Mucosa of descending colon (tissue), 3 donors: Measurements from ENCODE around the gene S100A7. TPM values are rescaled to one million over a fixed set of nuclear protein-coding genes. Genes with fewer than 3 reads are reported as not detected.

Source experiments
- ATAC-seq: fragments of 200-7000 bp; cut with Tn5 transposase; one replicate; pipeline ENCODE4 v1.9.1; 2020; ENCODE audit warnings: mild to moderate bottlenecking, moderate library complexity
- DNase-seq, 3 donors: peaks; one replicate each; pipeline ENCODE4 v3.0.0-alpha.2; 2020
- H3K36me3 ChIP-seq: fragments of 200-600 bp; one replicate; pipeline ENCODE4 v1.8.0; 2021; ENCODE audit warnings: low read depth, mild to moderate bottlenecking
- H3K4me1 ChIP-seq: fragments of 200-600 bp; one replicate; pipeline ENCODE4 v1.8.0; 2021; ENCODE audit warnings: low read depth, mild to moderate bottlenecking
- H3K4me3 ChIP-seq: fragments of 200-600 bp; one replicate; pipeline ENCODE4 v1.8.0; 2021; ENCODE audit warnings: mild to moderate bottlenecking
- H3K9me3 ChIP-seq: fragments of 200-600 bp; one replicate; pipeline ENCODE4 v1.8.0; 2021; ENCODE audit warnings: mild to moderate bottlenecking
- CTCF ChIP-seq: fragments of 200-600 bp; IDR thresholded peaks from one replicate; pipeline ENCODE4 v1.8.0; 2022; ENCODE audit warnings: antibody characterized with exemption, mild to moderate bottlenecking
- intact Hi-C, 2 donors: fragments of 100-400 bp; cut with DNase I in 1 of 2; cut with micrococcal nuclease in 1 of 2; formaldehyde crosslinking; loops; one replicate each; pipeline versions ENCODE4 v1.11.0 to v1.11.1; 2022; cut with DNase I, micrococcal nuclease
- total RNA-seq, 3 donors: library from RNA; stranded (reverse); fragmentation: NEBNext Ultra II Directional in 2 of 3; extraction: Animal tissue kit (Norgen Biotek cat#: 25700) in 2 of 3; gene quantifications; one replicate each; pipeline versions ENCODE4 v1.2.1 to v1.2.4, GENCODE V29; 2021 to 2023
- donor health status: DM: no; HTN: no; CAD: no; lungs with moderate emphysema.
- donor health status: DM: no; HTN: no; CAD: no.
- donor health status: DM: no; HTN: yes; CAD: no.

The S100A7 gene
- total RNA-seq, 3 donors from 2014 or later = not detected

- ATAC-seq = no peak
- Histone ChIP-seq H3K9me3 (no peaks in the 10 kb centered on the region), H3K4me1 (no peaks in the 10 kb centered on the region), H3K4me3 (no peak overlapping the region), H3K36me3 (no peaks in the 10 kb centered on the region)
- no peak for DNase-seq
- TF ChIP-seq CTCF = no peak
- intact Hi-C loops = no loop called here
Observed at GRCh38 chr1:153434746-153435455, 25.6 kb downstream of the S100A7 start.

GRCh38 chr1:153432874-153433681 is 27.4 kb downstream of the S100A7 start:
- TF ChIP-seq CTCF = no peak
- no peaks in the 10 kb centered on the region for H3K9me3 ChIP-seq
- DNase-seq = no peak
- H3K4me1 ChIP-seq = no peaks in the 10 kb centered on the region
- no peak overlapping the region for H3K4me3 ChIP-seq
- ATAC-seq = no peak
- intact Hi-C loops = no loop called here
- no peaks in the 10 kb centered on the region for H3K36me3 ChIP-seq

GRCh38 chr1:153431928-153432327 is 28.5 kb downstream of the S100A7 start:
- Histone ChIP-seq H3K4me3 (no peak overlapping the region), H3K4me1 (no peaks in the 10 kb centered on the region), H3K36me3 (no peaks in the 10 kb centered on the region), H3K9me3 (no peaks in the 10 kb centered on the region)
- ATAC-seq (no peak), DNase-seq (no peak)
- no peak for TF ChIP-seq CTCF
- intact Hi-C loops = no loop called here

DNA sequence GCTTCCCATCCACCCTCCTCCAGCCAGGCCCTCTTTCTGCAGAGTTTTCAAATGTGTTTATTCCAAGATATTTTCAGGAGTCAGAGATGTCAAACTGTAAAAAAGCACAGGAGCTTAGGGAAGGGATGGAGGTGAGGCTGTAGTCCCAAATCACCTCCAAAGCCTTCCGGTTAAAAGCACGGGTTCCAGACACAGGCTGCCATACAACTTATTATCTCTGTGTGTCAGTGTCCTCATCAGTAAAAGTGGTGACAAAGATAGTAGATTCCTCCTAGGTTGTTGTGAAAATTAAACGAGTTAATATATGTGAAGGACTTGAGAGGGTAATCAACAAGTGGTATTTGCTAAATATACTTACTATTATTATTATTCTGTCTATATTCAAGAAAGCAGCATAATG is 29.0 kb downstream of the S100A7 start:
- no peak for ATAC-seq
- Histone ChIP-seq H3K9me3 (no peaks in the 10 kb centered on the region), H3K4me1 (no peaks in the 10 kb centered on the region), H3K36me3 (no peaks in the 10 kb centered on the region), H3K4me3 (no peak overlapping the region)
- DNase-seq = no peak
- no peak for TF ChIP-seq CTCF
- intact Hi-C loops = no loop called here

DNA sequence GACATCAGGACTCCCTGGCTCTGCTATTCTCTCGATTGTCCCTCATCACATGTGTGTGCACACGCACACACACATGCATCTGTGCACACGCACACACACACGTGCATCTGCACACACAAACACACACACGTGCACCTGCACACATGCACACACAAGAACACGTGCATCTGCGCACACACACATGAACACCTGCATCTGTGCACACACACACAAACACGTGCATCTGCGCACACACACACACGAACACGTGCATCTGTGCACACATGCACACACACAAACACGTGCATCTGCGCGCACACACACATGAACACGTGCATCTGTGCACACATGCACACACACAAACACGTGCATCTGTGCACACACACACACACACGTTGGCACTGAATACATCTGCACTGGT is 29.4 kb downstream of the S100A7 start:
- H3K36me3 ChIP-seq = no peaks in the 10 kb centered on the region
- TF ChIP-seq CTCF = no peak
- no peak for DNase-seq
- no peaks in the 10 kb centered on the region for H3K9me3 ChIP-seq
- H3K4me1 ChIP-seq = no peaks in the 10 kb centered on the region
- ATAC-seq = no peak
- intact Hi-C loops = no loop called here
- no peak overlapping the region for H3K4me3 ChIP-seq
